Activated naive CD8-positive, alpha-beta T cell treated with anti-CD3 and anti-CD28 coated beads, Interleukin-2, amount 50 U/mL, for 16 hours (primary cell): ENCODE results near the gene TMX4.
A peak's percentile ranks its signal among the peaks of the same experiment; 100 is the strongest.
"Not testable (repeated sequence)": the region's sequence is repeated elsewhere in the genome, so short reads cannot be mapped to it uniquely, and the experiment has no call there.

ENCODE experiments used
- DNase-seq: peaks from one replicate; pipeline ENCODE4 v3.0.0-alpha.2; 2020; ENCODE audit warnings: low read depth, low spot score

TMX4 gene, protein sequence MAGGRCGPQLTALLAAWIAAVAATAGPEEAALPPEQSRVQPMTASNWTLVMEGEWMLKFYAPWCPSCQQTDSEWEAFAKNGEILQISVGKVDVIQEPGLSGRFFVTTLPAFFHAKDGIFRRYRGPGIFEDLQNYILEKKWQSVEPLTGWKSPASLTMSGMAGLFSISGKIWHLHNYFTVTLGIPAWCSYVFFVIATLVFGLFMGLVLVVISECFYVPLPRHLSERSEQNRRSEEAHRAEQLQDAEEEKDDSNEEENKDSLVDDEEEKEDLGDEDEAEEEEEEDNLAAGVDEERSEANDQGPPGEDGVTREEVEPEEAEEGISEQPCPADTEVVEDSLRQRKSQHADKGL

DNA sequence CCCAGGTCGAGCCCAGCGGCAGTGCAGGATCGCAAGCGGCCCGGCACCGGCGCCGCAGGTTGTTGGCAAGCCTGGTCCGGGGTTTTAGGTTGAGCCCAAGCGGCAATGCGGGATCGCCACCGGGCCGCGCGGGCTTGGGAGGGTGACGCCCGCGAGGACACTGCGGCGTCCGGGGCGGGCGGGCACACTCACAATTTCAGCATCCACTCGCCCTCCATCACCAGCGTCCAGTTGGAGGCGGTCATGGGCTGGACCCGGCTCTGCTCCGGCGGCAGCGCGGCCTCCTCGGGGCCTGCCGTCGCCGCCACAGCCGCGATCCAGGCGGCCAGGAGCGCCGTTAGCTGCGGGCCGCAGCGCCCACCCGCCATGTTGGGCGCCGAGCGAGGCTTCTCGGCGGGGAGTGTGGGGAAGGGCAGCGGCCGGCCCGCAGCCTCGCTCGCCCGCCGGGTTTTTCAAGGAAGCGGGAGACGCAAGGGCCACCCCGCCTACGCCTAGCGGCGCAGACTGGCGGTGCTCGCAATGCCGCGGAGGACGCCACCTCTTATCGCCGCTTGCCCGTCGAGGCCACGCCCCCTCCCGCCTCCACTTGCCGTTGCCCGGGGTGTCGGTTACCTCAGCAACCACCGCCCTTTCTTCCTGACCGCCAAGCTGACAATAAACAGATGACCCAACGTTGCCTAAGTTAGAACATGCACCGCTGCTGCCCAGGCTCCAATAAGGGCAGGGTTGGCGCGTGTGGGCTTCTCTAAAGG is at the start of gene TMX4:
Gene TMX4, minus strand, starts transcription at position 516 of the 752 bp plus-strand sequence. Its CDS starts 148 bp downstream, at position 368.
- peak; percentile 67 for DNase-seq

DNA sequence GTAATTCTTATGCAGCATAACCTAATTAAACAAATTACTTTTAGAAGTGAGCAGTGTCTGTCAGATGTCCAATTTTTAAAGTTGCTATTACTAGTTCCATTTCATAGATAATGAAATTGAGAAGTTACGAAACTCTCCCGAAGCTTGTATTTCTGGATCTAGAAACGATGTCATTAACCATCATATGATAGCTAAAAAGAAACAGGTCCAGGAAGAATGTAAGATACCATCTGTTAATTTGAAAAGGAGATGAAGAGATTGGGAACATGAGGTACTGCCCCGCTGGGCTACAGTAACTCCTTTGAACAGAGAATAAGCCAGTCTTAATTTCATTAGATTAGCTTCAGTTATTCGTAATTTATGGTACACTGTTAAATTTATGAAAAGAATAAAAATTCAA is 47.5 kb upstream of the TMX4 start:
- DNase-seq, result no peak

- DNase-seq, result no peak
These were observed 47.1 kb upstream of the TMX4 start for GRCh38 chr20:8066662-8067061.

- no peak for DNase-seq
These were observed 46.1 kb upstream of the TMX4 start for GRCh38 chr20:8065691-8066090.

DNA sequence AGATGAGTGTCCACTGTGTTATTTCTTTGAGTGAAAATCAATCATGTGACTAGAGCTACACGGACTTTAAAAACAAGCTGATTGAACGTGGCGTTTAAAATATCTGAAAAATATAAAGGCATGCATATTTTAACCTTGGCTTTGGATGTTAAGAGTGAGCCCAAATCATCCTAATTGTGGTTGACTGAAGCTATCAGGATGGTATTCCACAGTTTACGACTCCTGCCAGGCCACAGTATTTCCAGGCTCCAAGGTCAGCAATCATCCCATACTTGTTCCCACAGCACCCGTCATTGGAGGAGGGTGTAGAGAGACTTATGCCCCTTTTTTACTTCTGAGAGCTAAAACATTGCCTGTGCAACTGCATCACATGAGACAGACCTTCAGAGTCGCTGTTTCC is 43.2 kb upstream of the TMX4 start:
- DNase-seq, result no peak

DNA sequence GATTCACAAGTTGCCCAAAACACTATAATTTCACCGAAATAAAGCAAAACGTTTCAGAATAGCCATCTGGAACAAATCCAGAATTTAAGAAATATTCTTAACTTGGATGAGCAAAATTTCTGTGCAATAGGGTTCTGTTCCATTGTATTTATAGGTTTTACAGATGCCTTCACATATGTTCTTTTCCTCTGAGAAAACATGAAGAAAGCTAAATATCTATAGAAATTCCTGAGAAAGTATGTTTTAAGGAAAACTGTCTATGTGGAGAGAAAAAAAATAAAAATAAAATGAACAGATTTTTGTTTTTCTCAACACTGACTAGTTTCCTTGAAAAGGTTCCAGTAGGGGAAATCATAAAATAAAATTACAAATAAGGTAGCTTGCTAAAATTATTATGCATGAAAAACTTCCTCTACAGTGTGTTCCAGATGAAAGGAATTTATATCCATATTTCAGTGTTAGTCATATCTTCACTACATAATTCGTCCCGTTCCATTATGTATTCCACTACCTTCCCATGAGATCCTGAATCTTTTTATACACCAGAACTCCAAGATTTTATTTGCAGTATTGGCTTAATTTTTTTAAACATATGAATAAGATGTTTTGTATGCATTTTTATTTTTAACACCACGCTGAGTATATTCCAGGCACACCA is 42.4 kb upstream of the TMX4 start:
- DNase-seq, result no peak

DNA sequence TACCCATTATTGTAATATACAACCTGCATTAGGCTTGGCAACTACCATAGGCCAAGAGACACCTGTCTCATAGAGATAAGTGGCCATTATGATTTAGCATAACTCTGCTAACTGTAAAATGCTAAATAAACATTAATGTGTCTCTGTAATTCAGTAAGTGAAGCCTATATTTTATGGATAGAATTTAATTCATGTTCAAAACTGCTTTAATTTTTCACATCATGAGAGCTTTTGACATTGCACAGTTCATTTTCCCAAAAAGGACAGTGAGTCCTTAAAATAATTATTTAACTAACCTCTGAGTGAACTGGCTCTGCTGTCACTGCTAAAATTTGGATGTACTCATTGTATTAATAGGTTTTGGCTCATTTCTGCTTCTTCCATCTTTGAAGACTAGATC is 41.4 kb upstream of the TMX4 start:
- DNase-seq, result no peak

GRCh38 chr20:8057871-8058270 is 38.3 kb upstream of the TMX4 start:
- no peak for DNase-seq

GRCh38 chr20:8055096-8055495 is 35.5 kb upstream of the TMX4 start:
- no peak for DNase-seq

GRCh38 chr20:8050157-8050837 is 30.7 kb upstream of the TMX4 start:
- DNase-seq, result no peak

GRCh38 chr20:8049310-8049709 is 29.7 kb upstream of the TMX4 start:
- no peak for DNase-seq

GRCh38 chr20:8045946-8046345 is 26.4 kb upstream of the TMX4 start:
- no peak for DNase-seq

DNA sequence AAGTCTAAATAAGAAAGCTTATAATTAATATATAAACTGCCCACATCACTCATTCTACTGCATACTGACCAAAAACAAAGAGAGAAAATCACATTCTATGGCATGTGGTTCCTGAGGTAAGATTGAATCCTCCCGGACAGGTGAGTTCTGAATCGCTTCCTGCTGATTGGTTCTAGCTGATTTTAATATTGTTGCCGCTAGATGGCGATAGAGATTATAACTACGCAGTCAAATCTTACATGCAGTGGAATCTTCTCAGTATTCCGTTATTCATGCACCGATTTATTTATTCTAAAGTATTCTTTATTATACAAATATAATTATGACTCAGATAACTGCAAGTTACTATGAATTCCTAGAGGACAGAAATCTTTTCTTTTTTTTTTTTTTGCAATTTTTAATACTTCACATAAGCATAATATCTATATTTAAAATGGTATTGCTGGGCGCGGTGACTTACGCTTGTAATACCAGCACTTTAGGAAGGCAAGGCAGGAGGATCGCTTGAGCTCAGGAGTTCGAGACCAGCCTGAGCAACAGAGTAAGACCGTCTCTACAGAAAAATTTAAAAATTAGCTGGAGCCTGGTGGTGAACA is 24.2 kb upstream of the TMX4 start:
- DNase-seq, result no peak

- no peak for DNase-seq
These were observed 19.5 kb upstream of the TMX4 start for GRCh38 chr20:8039042-8039441.

DNA sequence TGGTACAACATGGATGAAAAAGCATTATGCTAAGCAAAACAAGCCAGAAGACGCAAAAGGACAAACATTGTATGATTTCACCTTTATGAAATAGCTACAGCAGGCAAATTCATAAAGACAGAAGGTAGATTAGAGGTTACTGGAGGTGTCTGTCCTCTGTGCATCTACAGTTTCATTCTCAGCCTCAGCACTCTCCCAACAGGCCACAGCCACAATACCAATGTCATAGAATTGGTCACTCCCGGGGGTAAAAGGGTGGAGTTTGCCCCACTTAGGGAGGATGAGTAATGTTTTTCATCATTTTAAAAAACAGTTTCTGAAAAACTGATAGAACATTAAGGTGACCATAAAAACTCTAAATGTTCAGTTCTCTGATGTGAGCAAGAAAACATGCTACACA is 17.2 kb upstream of the TMX4 start:
- DNase-seq, result no peak

DNA sequence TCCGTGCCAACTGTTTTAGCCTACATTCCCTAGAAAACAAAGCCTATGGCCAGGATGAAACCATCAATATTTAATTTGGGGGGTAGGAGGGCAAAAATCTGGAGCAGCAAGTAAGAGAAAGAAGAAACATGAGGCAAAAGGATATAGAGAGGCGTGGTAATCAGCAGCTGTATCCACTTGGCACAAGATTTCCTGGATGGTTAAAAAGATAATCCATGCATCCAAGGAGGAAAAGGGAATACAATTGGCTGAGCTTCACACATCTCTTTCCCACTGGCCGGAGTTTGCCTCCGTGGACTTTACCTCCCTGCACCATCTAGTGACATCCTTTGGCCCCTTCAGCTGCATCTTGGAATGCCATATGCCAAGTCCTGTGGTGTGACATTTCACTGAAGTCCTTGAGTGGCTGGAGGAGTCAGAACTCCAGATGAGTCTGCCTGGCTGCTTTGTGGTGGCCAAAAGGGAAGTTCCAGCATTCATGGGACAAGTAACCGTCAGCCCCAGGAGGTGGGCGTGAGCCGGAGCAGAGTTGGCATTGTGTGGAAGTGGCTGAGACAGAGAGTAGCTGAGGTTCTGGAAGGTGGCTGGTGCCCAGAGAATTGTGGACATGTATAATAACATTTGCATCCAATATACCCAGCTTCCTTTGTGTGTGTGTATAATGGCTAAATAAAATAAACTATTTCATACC is 13.7 kb upstream of the TMX4 start:
- DNase-seq, result no peak

DNA sequence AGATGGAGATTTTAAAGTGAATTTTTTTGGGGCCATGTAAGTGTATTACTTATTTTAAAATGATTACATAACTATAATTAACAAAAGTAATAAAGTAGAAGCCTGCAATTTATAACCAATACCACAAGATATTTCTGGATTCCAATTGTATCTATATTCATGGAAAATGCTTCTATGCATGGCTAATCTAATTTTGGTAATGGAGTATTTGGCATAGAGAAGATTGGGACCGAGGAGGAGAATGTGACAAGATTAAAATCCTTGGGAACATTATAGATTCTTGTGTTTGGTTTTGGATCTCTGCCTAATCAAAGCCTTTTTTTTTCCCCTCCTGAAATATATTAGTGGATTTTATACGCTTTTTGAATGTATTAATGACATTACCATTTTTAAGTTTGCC is 12.9 kb upstream of the TMX4 start:
- DNase-seq, result no peak

DNA sequence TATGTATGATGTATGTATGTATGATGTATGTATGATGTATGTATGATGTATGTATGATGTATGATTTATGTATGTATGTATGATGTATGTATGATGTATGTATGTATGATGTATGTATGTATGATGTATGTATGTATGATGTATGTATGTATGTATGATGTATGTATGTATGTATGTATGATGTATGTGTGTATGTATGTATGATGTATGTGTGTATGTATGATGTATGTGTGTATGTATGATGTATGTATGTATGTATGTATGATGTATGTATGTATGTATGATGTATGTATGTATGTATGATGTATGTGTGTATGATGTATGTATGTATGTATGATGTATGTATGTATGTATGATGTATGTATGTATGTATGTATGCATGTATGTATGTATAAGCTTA is 12.0 kb upstream of the TMX4 start:
- DNase-seq, result not testable (repeated sequence)

DNA sequence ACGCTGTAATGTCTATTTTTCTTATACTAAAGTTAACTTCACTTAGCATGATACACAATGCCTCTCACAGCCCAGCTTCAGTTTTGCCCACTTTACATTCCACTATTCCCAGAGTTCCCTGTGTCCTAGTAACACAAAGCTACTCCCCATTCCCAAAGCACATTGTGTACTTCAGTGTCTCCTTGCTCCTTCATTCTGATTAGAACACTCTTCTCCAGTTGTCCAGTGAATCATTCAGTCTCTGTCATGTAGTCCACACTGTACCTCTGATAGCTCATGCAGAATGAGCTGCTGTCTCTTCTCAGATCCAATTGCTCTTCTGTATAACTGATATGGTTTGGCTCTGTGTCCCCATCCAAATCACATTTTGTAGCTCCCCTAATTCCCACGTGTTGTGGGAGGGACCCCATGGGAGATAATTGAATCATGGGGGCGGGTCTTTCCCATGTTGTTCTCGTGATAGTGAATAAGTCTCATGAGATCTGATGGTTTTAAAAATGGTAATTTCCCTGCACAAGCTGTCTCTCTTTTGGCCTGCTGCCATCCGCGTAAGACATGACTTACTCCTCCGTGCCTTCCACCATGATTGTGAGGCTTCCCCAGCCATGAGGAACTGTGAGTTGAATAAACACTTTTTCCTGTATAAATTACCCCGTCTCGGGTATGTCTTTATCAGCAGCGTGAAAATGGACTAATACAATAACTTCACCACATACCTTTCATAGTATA is 2.1 kb upstream of the TMX4 start:
- DNase-seq, result no peak

DNA sequence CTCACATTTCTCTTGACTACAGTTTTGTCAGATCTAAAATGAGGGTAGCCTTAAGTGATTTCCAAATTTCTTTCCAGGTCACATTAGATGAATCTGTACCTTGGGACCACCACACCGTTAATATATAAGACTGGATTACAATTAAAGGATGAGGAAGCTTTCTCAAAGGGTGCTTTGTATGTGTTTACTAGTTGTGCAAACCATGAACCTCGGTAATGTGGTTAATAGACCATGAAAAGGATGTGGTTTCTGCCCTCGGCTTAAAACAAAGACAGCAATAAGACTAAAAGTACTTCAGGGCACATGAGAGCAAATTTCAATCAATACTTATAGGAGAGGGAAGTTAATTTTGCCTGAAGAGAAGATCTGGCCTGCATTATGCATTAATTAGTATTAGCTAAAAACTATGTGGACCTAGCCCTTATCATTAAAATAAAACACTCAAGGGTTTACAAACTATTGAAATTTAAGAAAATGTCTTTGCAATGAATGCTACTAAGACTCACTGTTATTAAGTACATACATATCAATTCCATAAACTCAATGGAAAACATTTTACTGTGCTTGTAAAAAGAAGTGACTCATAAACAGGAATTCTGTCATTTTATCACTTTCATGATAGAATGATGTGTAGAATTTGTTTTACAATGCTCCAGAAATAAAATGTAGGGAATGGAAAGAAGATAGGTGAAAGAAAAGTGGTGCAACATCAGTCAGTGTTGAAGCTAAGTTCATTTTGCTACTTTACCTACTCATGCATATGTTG is 936 bp upstream of the TMX4 start:
- DNase-seq, result no peak
